ENCODE data around the gene CAMTA2.

Gene CAMTA2

GRCh38 chr17:4998732-4999429 is 11.4 kb upstream of the CAMTA2 start:
- no peak for DNase-seq

DNA sequence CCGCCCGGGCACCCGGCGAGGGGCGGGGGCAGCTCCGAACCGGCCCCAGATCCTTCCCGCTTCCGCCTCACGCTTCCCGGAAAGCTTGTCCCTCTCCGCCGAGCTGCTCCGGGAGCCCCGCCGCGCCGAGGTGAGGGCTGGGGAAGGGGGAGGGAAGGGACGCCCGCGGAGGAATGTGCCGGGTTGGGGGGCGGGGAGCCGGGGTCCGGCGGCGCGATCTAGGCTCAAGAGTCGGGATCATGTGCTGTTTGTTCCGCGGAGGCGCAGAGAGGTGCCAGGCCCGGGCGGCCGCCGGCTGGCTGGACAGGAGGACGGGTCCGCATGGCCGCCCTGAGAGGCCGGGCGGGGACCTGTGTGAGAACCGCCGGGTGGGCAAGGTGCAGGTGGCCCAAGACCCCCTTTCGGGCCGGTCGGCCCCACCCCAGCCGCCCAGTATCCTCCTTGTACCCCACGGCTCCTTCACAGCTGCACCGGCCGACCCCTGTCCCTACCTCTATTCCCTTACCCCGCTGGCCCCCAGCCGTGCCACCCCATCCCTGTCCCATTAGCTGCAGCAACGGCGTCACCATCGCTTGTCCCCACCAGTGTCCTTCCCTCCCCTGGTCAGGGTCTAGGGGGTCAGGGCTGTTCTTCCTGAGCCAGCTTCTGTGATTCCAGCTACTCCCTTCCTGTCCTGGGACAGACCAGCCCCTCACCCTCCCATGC is 10.7 kb upstream of the CAMTA2 start:
- DNase-seq: no peak

- DNase-seq: peak; percentile 28
Observed at GRCh38 chr17:4997302-4998026, 10.0 kb upstream of the CAMTA2 start, which contains the start of the genes INCA1 and KIF1C. Gene INCA1 (minus strand): TSS chr17:4997522. CDS start chr17:4994437, 3,085 bp downstream. Gene KIF1C (plus strand): TSS chr17:4997950. CDS start chr17:5000247, 2,297 bp downstream.

GRCh38 chr17:4994081-4994595 is 6.7 kb upstream of the CAMTA2 start:
- DNase-seq: no peak

- DNase-seq: no peak
Observed at GRCh38 chr17:4987767-4988567, 492 bp upstream of the CAMTA2 start.

- no peak for DNase-seq
Observed at GRCh38 chr17:4986403-4986802, 1.1 kb downstream of the CAMTA2 start.

DNA sequence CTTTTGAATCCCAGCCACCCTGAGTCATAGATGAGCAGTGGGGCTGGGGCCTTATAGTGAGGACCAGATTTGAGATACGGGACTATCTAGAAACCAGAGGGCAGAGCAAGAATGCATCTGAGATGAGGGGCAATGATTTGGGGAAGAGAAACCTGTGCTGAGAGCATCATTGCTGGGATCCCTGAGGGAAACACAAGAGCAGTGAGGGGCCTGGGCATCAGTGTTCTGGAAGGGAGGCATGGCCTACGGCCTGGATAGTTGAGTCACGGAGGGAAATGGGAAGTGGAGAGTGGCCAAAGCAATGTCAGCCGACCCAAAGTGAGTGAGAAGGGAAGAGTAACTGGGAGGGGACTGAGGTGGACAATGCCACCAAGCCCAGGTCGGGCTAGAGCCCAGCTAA is 5.2 kb downstream of the CAMTA2 start:
- DNase-seq: no peak

GRCh38 chr17:4980644-4981216 is 6.7 kb downstream of the CAMTA2 start:
- DNase-seq: no peak

DNA sequence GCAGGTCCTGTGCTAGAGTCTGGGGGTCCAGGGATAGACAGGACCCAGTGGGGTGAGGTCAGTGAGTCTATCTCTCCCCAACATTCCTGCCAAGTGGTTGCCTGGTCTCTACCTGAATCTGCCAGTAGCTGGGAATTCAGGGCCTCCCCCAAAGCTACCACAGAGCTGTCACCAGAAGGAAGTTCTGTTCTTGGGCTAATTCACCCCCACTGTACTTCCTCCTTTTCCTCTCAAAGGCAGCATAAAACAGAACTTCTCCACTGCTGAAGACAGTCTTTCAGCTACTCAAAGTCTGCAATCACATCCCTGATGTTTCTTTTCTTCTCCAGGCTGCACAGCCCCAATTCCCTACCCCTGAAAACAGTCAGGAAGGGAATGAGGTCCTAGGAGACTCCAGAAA is 8.7 kb downstream of the CAMTA2 start:
- no peak for DNase-seq

DNA sequence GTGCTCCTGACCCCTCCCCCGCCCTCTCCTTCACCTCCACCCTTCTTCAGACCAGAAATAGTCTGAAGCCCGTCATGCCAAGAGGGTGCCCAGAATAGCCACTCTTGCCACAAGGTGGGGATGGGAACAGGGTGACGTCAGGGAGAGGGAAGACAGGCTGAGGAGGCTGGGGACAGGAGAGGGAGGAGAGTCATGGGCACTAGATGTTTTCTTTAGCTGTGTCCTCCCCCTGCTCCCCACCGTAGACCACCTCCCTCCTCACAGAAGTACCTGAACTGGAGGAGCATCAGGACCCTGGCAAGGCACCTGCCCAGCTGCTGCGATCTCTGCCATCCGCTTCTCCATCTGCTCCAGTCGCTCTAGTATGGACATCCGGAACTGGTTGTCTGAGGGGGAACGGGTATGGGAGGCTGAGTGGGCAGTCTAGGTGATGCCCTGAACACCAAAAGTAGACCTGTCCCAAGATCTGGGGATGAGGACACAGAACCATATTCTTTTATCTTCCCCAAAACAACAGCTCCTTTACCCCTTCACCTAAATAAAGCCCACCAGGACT is 13.3 kb downstream of the CAMTA2 start:
- DNase-seq: no peak

GRCh38 chr17:4973256-4974114 is 14.0 kb downstream of the CAMTA2 start:
- no peak for DNase-seq

DNA sequence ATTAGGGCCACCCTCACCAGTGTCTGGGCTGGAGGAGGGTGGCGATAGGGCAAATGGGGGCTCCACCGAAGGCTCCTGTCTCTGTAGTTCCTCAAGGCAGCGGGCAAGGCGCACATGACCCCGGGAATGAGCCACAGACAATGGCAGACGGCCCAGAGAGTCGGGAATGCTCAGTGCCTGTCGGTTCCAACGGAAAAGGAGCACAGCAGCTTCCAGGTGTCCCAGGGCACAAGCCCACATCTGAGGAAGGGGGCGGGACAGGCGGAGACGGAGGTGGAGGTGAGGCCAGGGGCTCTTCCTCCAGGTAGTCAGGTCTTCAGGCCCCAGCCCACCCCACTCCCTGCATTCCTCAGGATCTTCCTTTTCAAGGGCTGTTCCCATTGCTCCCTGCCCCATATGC is 14.7 kb downstream of the CAMTA2 start:
- DNase-seq: no peak

GRCh38 chr17:4972322-4972721 is 15.2 kb downstream of the CAMTA2 start:
- no peak for DNase-seq

DNA sequence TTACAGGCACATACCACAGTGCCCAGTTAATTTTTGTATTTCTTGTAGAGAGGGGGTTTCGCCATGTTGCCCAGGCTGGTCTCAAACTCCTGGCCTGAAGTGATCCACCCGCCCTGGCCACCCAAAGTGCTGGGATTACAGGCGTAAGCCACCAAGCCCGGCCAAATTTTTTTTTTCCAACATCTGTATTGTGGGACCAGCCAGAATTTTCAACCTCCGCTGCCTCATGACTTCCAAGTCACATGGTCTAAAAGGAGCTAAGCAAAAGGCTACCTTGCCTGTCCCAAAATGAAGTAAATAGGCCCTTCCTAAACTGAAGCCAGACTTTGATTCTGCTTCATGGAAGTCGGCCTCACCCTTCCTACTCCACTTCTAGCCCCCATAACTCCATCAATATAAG is 15.6 kb downstream of the CAMTA2 start:
- DNase-seq: no peak

- no peak for DNase-seq
Observed at GRCh38 chr17:4970273-4970672, 17.2 kb downstream of the CAMTA2 start.

GRCh38 chr17:4969551-4970173 is 17.8 kb downstream of the CAMTA2 start:
- DNase-seq: no peak

DNA sequence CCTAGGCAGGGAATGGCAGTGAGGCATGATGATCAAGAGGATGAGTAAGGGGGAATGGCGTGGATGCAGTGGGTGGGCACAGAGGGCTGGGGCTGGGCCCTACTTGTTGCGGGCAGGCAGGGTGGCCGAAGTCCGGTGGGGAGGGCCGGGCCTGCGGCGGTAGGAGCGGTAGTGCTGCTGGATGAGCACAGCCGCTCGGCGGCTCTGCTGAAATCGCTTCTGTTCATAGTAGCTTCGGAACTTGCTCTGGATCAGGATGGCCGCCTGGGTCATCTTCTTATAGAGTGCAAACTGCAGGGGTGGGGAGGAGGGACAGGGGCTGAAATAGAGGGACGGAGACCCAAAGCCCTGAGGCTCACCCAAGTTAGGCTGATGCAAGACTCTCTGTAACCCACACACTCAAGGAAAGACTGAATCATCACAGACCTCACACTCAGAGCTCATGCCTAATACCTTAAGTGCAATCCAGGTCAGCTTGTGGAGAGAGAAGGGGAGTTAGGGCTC is 18.4 kb downstream of the CAMTA2 start:
- DNase-seq: no peak

- DNase-seq: no peak
Observed at GRCh38 chr17:4968486-4969046, 18.9 kb downstream of the CAMTA2 start.

DNA sequence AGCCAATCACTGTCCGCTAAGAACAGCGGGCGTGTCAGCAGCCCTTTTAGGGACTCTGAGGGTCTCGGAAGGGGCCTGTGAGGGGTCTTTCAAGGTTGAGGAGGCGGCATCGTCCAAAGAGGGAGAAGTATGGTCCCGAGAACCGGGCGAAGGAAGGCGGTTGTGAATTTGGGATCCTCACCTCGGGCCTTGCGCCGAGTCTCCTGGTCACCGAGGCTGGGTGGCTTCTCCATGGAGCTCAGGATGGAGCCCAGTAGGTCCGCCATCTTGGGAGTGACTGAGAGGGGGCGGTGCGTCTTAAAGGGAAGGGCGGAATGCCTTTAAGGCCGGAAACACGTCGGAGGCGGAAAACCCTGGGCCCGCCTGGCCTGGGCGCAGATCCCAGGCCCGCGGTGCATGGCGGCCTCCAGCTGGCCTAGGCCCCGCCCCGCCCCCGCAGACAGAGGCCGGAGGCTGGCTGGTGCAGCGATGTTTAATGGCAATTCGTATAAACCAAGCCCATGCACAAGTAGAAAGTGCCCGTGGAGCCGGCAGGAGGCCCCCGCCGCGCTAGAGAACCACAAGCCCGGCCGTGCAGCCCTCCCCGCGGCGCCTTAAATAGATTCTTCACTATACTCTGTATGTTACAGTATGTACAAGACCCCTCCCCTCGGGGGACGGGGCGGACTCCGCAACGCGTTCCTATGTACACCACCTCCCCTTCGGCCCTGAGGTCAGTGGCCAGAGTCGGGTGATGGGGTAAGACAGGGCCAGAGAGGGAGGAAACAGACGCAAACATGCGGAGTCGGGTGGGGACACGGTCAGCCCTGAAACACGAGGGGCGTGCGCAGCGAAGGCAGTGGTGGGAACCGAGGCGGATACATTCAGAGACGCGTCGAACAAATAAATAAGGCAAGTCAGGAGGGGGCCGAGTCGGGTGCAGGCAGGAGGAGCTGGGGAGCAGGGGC is 19.7 kb downstream of the CAMTA2 start, which contains the start of gene SPAG7:
Gene SPAG7 (minus strand): TSS at position 279 of the 947 bp plus-strand sequence. CDS start 13 bp downstream, at position 266.
- peak; percentile 61 for DNase-seq

Measured in KG1 (cell line).